Mesenchymal stem cell (in vitro differentiated cells and primary cell): ENCODE results near the gene TIMM44.
A peak's percentile ranks its signal among the peaks of the same experiment; 100 is the strongest.

ENCODE experiments used
- DNase-seq: peaks from one replicate; pipeline ENCODE4 v3.0.0-alpha.2; 2013
- H2AFZ ChIP-seq: one replicate; pipeline ENCODE4 v1.6.1; 2013; ENCODE audit warnings: low read depth, mild to moderate bottlenecking, control low read depth, inconsistent platforms, low read length, moderate library complexity
- H2AK5ac ChIP-seq: 2 replicates; pipeline ENCODE4 v1.6.1; 2013; ENCODE audit warnings: low read length, moderate library complexity, mild to moderate bottlenecking, inconsistent platforms; ENCODE audit not compliant: severe bottlenecking
- H2BK120ac ChIP-seq: one replicate; pipeline ENCODE4 v1.6.1; 2013; ENCODE audit warnings: low read depth, mild to moderate bottlenecking, inconsistent platforms, low read length, moderate library complexity
- H2BK12ac ChIP-seq, 2 experiments: one replicate each; pipeline ENCODE4 v1.6.1; 2013; ENCODE audit warnings: inconsistent platforms in 2 of 2, low read length in 2 of 2, mild to moderate bottlenecking in 2 of 2, moderate library complexity in 2 of 2, control low read depth in 1 of 2
- H2BK15ac ChIP-seq: one replicate; pipeline ENCODE4 v1.6.1; 2013; ENCODE audit warnings: mild to moderate bottlenecking, low read depth, inconsistent platforms; ENCODE audit not compliant: poor library complexity, severe bottlenecking
- H2BK5ac ChIP-seq: 2 replicates; pipeline ENCODE4 v1.6.1; 2013; ENCODE audit warnings: low read depth, mild to moderate bottlenecking, low read length, control low read depth, inconsistent platforms; ENCODE audit not compliant: poor library complexity, severe bottlenecking
- H3K14ac ChIP-seq, 2 experiments: one replicate each; pipeline ENCODE4 v1.6.1; 2013; ENCODE audit warnings: inconsistent platforms in 2 of 2, low read length in 2 of 2, control low read depth in 1 of 2, mild to moderate bottlenecking in 1 of 2, moderate library complexity in 1 of 2
- H3K18ac ChIP-seq, 2 experiments: one replicate each; pipeline ENCODE4 v1.6.1; 2013; ENCODE audit warnings: inconsistent platforms in 2 of 2, low read length in 2 of 2, control low read depth in 1 of 2, low read depth in 1 of 2, mild to moderate bottlenecking in 1 of 2
- H3K23ac ChIP-seq, 2 experiments: one replicate each; pipeline ENCODE4 v1.6.1; 2013; ENCODE audit warnings: inconsistent platforms in 2 of 2, low read length in 2 of 2, mild to moderate bottlenecking in 2 of 2, moderate library complexity in 2 of 2, control low read depth in 1 of 2
- H3K27ac ChIP-seq: 2 replicates; pipeline ENCODE4 v1.5.1; 2013; ENCODE audit warnings: mild to moderate bottlenecking, moderate library complexity, low read length, control low read depth, inconsistent platforms; ENCODE audit not compliant: poor library complexity, severe bottlenecking
- H3K27me3 ChIP-seq, 2 experiments: 2 replicates each; pipeline versions ENCODE4 v1.6.1 to v1.7.0; 2013; ENCODE audit warnings: low read length in 2 of 2, mild to moderate bottlenecking in 2 of 2, moderate library complexity in 2 of 2, control low read depth in 1 of 2, inconsistent platforms in 1 of 2; ENCODE audit not compliant: control insufficient read depth in 1 of 2, insufficient read depth in 1 of 2
- H3K36me3 ChIP-seq, 2 experiments: 2 replicates each; pipeline versions ENCODE4 v1.6.1 to v1.7.0; 2013; ENCODE audit warnings: low read length in 2 of 2, control low read depth in 1 of 2, inconsistent platforms in 1 of 2, low read depth in 1 of 2, mild to moderate bottlenecking in 1 of 2; ENCODE audit not compliant: insufficient read depth in 2 of 2, control insufficient read depth in 1 of 2
- H3K4ac ChIP-seq, 2 experiments: one replicate each; pipeline ENCODE4 v1.6.1; 2013; ENCODE audit warnings: inconsistent platforms in 2 of 2, low read length in 2 of 2, mild to moderate bottlenecking in 2 of 2, moderate library complexity in 2 of 2, control low read depth in 1 of 2, low read depth in 1 of 2
- H3K4me1 ChIP-seq: 2 replicates; pipeline ENCODE4 v1.6.1; 2013; ENCODE audit warnings: low read depth, low read length, control low read depth; ENCODE audit not compliant: control insufficient read depth, insufficient read depth
- H3K4me2 ChIP-seq: 2 replicates; pipeline ENCODE4 v1.6.1; 2013; ENCODE audit warnings: low read length, mild to moderate bottlenecking, inconsistent platforms; ENCODE audit not compliant: poor library complexity, severe bottlenecking
- H3K4me3 ChIP-seq, 2 experiments: 2 replicates each; pipeline versions ENCODE4 v1.5.1 to v1.7.0; 2013; ENCODE audit warnings: low read length in 2 of 2, mild to moderate bottlenecking in 2 of 2, control low read depth in 1 of 2, low read depth in 1 of 2; ENCODE audit not compliant: insufficient read depth in 1 of 2
- H3K79me1 ChIP-seq: replicated peaks from 2 replicates; pipeline ENCODE4 v1.6.1; 2013; ENCODE audit warnings: mild to moderate bottlenecking, control low read depth, low read length, inconsistent platforms; ENCODE audit not compliant: poor library complexity, severe bottlenecking
- H3K9ac ChIP-seq: 2 replicates; pipeline ENCODE4 v1.7.0; 2013; ENCODE audit warnings: mild to moderate bottlenecking, low read length, moderate library complexity
- H3K9me3 ChIP-seq: 2 replicates; pipeline ENCODE4 v1.7.0; 2013; ENCODE audit warnings: mild to moderate bottlenecking, low read length; ENCODE audit not compliant: control insufficient read depth
- H4K8ac ChIP-seq: one replicate; pipeline ENCODE4 v1.6.1; 2013; ENCODE audit warnings: inconsistent platforms, mild to moderate bottlenecking, low read length, moderate library complexity
- H4K91ac ChIP-seq: one replicate; pipeline ENCODE4 v1.6.1; 2013; ENCODE audit warnings: mild to moderate bottlenecking, low read length, inconsistent platforms
- WGBS: methylation state at CpG from one replicate; pipeline ENCODE4 v1.1.7; 2013; ENCODE audit warnings: mixed read lengths; 5-methylcytosine and 5-hydroxymethylcytosine counted together

Gene TIMM44

DNA sequence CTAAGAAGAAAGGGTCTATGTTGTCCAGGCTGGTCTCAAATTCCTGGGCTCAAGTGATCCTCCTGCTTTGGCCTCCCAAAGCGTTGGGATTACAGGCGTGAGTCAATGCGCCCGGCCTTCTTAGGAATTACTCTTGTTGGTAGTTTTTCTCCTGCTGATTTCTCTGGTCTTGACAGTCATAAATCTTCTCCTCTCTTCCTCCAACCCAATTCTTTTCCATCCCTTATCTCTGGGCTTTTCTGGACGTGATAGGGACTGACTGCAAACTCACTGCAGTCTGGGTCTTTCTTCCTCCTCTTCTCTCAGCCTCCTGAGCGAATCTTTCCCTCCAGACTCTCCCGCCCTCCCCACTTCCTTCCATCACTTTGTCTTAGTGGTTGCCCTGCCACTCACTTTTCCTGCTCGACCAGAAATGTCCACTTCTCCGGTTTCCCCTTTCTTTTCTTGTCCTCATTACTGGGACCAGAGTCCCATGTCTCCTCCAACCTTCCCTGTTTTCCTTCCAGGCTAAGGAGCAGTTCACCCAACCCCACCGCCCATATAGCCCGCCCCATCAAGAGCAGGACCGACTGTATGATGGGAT is 21.9 kb upstream of the TIMM44 start:
- no peak overlapping the region for H3K4ac ChIP-seq
- H3K27ac ChIP-seq, result no peak overlapping the region
- no peak overlapping the region for H4K8ac ChIP-seq
- peaks cover 11% of the 10 kb centered on the region for H3K4me1 ChIP-seq
- no peak for DNase-seq
- no peak overlapping the region for H2AK5ac ChIP-seq
- no peaks in the 10 kb centered on the region for H3K9me3 ChIP-seq
- H3K27me3 ChIP-seq, result no peaks in the 10 kb centered on the region
- H3K36me3 ChIP-seq, result peaks cover 69 to 89% of the 10 kb centered on the region in 2 experiments
- H2BK120ac ChIP-seq, result no peak overlapping the region
- no peak overlapping the region for H3K4me3 ChIP-seq
- no peak overlapping the region for H3K4me2 ChIP-seq
- H2BK12ac ChIP-seq, result no peak overlapping the region
- no peak overlapping the region for H3K14ac ChIP-seq
- 94% methylated on average over 12 of the region's 12 CpGs for WGBS
- no peak overlapping the region for H2BK5ac ChIP-seq
- H2AFZ ChIP-seq, result no peak overlapping the region
- H2BK15ac ChIP-seq, result no peak overlapping the region
- H3K23ac ChIP-seq, result no peak overlapping the region
- no peak overlapping the region for H3K9ac ChIP-seq
- H3K18ac ChIP-seq, result no peak overlapping the region
- peaks cover 54% of the 10 kb centered on the region for H3K79me1 ChIP-seq
- no peak overlapping the region for H4K91ac ChIP-seq

- Histone ChIP-seq H4K91ac (no peak overlapping the region), H3K23ac (no peak overlapping the region), H3K9ac (no peak overlapping the region), H2BK5ac (no peak overlapping the region), H3K9me3 (no peaks in the 10 kb centered on the region), H3K4ac (no peak overlapping the region), H3K4me1 (peaks cover 11% of the 10 kb centered on the region), H4K8ac (no peak overlapping the region), H3K18ac (no peak overlapping the region), H3K4me2 (no peak overlapping the region), H3K27me3 (no peaks in the 10 kb centered on the region), H2AK5ac (no peak overlapping the region), H2BK15ac (no peak overlapping the region), H3K4me3 (no peak overlapping the region), H3K36me3 (peaks cover 63 to 91% of the 10 kb centered on the region in 2 experiments), H2BK12ac (no peak overlapping the region), H2AFZ (no peak overlapping the region), H3K79me1 (peaks cover 53% of the 10 kb centered on the region), H2BK120ac (no peak overlapping the region), H3K14ac (no peak overlapping the region), H3K27ac (no peak overlapping the region)
- over 99% methylated on average over 25 of the region's 25 CpGs for WGBS
- no peak for DNase-seq
Measured at GRCh38 chr19:7963566-7963965, 20.1 kb upstream of the TIMM44 start.

DNA sequence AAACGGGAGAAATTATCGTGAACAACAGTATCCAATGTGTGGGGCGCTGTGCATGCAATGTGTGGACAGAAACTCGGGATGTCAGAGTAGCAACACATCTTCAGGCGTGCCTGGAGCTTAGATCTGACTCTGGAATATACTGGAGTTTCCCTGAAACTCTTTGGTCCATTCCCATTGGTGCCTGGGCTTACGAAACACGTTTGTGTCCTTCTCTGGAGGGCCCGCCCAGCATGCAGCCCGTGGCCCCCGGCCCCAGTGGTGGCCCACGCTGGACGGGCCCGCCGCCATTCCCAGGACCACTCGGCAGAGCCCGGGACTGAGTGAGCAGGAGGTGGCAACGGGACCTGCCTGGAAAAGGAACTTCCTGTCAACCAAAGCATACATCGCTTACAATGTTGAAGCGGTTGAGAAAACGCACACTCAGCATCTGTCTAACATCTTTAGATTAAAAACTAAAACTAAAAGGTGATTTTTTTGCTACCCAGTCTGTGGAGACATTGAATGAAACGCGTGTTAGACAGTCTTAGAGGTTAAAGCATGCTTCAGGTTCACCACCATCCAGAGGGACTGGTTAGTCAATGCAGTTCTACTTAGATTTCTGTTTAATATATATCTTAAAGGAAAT is 19.3 kb upstream of the TIMM44 start:
- no peak overlapping the region for H3K23ac ChIP-seq

DNA sequence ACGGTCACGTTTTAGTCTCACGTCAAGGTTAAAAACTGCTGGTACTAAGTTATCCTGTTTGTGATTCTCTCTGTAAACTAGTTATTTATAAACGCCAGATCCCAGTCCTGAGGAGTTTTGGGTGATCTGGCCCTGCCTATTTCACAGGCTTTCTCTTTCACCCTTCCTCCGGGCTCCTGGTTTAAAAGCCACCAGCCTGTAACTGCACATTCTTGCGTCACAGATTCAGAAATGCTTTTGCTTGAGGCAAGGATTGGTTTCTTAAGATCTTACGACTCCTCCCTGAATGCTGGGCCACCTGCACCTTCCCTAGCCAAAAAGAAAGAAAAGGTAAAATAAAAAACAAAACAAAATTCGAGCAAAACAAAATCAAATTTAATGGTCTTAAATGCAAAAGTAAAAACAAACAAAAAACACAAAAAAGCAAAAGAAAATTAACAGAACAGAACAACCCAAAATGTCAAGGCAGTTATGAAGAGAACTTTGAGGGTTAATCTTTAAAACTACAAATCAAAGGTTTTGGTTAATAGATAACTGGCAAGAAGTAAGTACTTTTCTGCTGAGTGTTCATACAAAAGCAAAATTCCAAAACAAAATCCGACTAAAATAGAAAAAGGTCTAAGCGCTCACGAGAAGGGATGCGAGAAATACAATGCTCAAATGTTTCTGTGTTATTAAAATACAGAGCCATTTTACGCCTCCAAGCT is 18.6 kb upstream of the TIMM44 start:
- H3K4me3 ChIP-seq, result no peak overlapping the region
- H4K8ac ChIP-seq, result no peak overlapping the region
- H4K91ac ChIP-seq, result no peak overlapping the region

More for the DNA sequence above, 19.3 kb upstream of the TIMM44 start:
- H2BK120ac ChIP-seq, result no peak overlapping the region
- no peak overlapping the region for H3K9ac ChIP-seq
- no peak overlapping the region for H2AK5ac ChIP-seq
- 97% methylated on average over 19 of the region's 22 CpGs for WGBS
- DNase-seq, result no peak
- H3K4me2 ChIP-seq, result no peak overlapping the region
- no peak overlapping the region for H2BK12ac ChIP-seq
- peaks cover 50% of the 10 kb centered on the region for H3K79me1 ChIP-seq
- no peak overlapping the region for H3K14ac ChIP-seq
- no peak overlapping the region for H3K4ac ChIP-seq
- H3K4me1 ChIP-seq, result peaks cover 11% of the 10 kb centered on the region
- no peak overlapping the region for H2BK5ac ChIP-seq
- H2AFZ ChIP-seq, result no peak overlapping the region
- H3K27me3 ChIP-seq, result no peaks in the 10 kb centered on the region
- no peak overlapping the region for H2BK15ac ChIP-seq
- H3K18ac ChIP-seq, result no peak overlapping the region
- H3K9me3 ChIP-seq, result no peaks in the 10 kb centered on the region
- H3K27ac ChIP-seq, result peak overlapping the region; percentile 17
- H3K4me3 ChIP-seq, result no peak overlapping the region
- H4K8ac ChIP-seq, result no peak overlapping the region
- H4K91ac ChIP-seq, result no peak overlapping the region
- peaks cover 62 to 87% of the 10 kb centered on the region in 2 experiments for H3K36me3 ChIP-seq

More for the DNA sequence above, 18.6 kb upstream of the TIMM44 start:
- peak overlapping the region; percentile 63 for H3K27ac ChIP-seq
- H3K9me3 ChIP-seq, result no peaks in the 10 kb centered on the region
- H2AK5ac ChIP-seq, result no peak overlapping the region
- no peak for DNase-seq
- peaks cover 62 to 83% of the 10 kb centered on the region in 2 experiments for H3K36me3 ChIP-seq
- H3K14ac ChIP-seq, result no peak overlapping the region
- 95% methylated on average over 10 of the region's 13 CpGs for WGBS
- no peak overlapping the region for H3K4me2 ChIP-seq
- H3K9ac ChIP-seq, result no peak overlapping the region
- no peak overlapping the region for H2BK12ac ChIP-seq
- no peak overlapping the region for H2BK5ac ChIP-seq
- no peaks in the 10 kb centered on the region for H3K27me3 ChIP-seq
- no peak overlapping the region for H2AFZ ChIP-seq
- H3K4ac ChIP-seq, result no peak overlapping the region
- H3K23ac ChIP-seq, result no peak overlapping the region
- H2BK120ac ChIP-seq, result no peak overlapping the region
- no peak overlapping the region for H3K18ac ChIP-seq
- peaks cover 11% of the 10 kb centered on the region for H3K4me1 ChIP-seq
- no peak overlapping the region for H2BK15ac ChIP-seq
- H3K79me1 ChIP-seq, result peaks cover 44% of the 10 kb centered on the region
